Measurements from ENCODE around the gene SCUBE2.
A peak's percentile ranks its signal among the peaks of the same experiment; 100 is the strongest.

The SCUBE2 gene

DNA sequence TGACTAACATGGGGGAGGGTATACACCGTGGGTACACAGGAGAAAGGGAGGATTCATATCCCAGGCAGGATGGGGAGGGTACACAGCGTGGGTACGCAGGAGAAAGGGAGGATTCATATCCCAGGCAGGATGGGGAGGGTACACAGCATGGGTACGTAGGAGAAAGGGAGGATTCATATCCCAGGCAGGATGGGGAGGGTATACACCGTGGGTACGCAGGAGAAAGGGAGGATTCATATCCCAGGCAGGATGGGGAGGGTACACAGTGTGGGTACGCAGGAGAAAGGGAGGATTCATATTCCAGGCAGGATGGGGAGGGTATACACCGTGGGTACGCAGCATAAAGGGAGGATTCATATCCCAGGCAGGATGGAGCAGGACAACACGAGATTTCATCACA, 51.0 kb downstream of the SCUBE2 start:
- TF ChIP-seq CTCF (conservative IDR thresholded peaks at IDR 0.05; ENCODE audit: low read depth): no peak
- ChIA-PET POLR2A (ENCODE audit: low non-redundant PET) (no interaction called here), CTCF (no interaction called here)
- H3K27ac ChIP-seq: no peak overlapping the region
- DNase-seq (ENCODE audit: low spot score): no peak

GRCh38 chr11:9039863-9040262, 51.5 kb downstream of the SCUBE2 start:
- DNase-seq (ENCODE audit: low spot score): no peak
- H3K27ac ChIP-seq: no peak overlapping the region
- no peak for TF ChIP-seq CTCF (conservative IDR thresholded peaks at IDR 0.05; ENCODE audit: low read depth)
- CTCF ChIA-PET: no interaction called here
- POLR2A ChIA-PET (ENCODE audit: low non-redundant PET): no interaction called here

GRCh38 chr11:9039198-9039597, 52.2 kb downstream of the SCUBE2 start:
- no peak for TF ChIP-seq CTCF (conservative IDR thresholded peaks at IDR 0.05; ENCODE audit: low read depth)
- ChIA-PET POLR2A (ENCODE audit: low non-redundant PET) (no interaction called here), CTCF (no interaction called here)
- no peak overlapping the region for H3K27ac ChIP-seq
- peak; percentile 70 for DNase-seq (ENCODE audit: low spot score)

DNA sequence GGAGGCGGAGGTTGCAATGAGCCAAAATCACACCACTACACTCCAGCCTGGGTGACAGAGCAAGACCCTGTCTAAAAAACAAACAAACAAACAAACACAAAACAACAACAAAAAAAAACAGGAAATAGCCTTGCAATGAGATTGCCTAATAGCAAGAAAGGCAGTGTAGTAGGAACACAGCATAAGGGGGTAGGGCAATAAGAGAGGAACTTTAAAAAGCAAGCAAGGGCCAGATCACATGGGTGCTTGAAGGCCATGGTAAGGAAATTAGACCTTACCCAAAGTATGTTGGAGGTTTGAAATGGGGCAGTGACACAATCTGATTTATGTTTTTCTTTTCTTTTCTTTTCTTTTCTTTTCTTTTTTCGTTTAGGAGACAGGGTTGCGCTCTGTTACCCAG, 52.9 kb downstream of the SCUBE2 start:
- POLR2A ChIA-PET (ENCODE audit: low non-redundant PET): no interaction called here
- no peak overlapping the region for H3K27ac ChIP-seq
- CTCF ChIA-PET: interaction anchor here (0.7 kb wide), 1 partner anchor 108 kb away, joined by 4 read pairs; no protein-coding TSS in a partner anchor
- no peak for DNase-seq (ENCODE audit: low spot score)
- TF ChIP-seq CTCF (conservative IDR thresholded peaks at IDR 0.05; ENCODE audit: low read depth): no peak

DNA sequence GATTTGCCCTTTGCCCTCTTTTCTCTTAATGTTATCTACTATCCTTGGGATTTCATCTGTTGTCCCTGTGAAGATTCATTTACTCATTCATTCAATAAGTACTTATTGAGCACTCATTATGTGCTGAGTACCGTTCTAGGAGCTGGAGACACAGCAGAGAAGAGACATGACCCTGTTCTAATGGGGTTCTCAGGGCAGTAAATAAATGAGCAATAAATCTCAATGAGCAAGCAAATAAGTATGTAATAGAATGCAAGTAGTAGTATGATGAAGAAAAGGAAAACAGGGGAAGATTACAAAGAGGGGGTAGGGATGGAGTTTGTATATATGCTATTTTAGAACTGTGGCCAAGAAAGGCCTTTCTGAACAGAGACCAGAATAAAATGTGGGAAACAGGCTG, 53.4 kb downstream of the SCUBE2 start:
- DNase-seq (ENCODE audit: low spot score): no peak
- CTCF ChIA-PET: interaction anchor here (0.7 kb wide), 1 partner anchor 109 kb away, joined by 4 read pairs; no protein-coding TSS in a partner anchor
- no peak for TF ChIP-seq CTCF (conservative IDR thresholded peaks at IDR 0.05; ENCODE audit: low read depth)
- POLR2A ChIA-PET (ENCODE audit: low non-redundant PET): no interaction called here
- H3K27ac ChIP-seq: no peak overlapping the region

DNA sequence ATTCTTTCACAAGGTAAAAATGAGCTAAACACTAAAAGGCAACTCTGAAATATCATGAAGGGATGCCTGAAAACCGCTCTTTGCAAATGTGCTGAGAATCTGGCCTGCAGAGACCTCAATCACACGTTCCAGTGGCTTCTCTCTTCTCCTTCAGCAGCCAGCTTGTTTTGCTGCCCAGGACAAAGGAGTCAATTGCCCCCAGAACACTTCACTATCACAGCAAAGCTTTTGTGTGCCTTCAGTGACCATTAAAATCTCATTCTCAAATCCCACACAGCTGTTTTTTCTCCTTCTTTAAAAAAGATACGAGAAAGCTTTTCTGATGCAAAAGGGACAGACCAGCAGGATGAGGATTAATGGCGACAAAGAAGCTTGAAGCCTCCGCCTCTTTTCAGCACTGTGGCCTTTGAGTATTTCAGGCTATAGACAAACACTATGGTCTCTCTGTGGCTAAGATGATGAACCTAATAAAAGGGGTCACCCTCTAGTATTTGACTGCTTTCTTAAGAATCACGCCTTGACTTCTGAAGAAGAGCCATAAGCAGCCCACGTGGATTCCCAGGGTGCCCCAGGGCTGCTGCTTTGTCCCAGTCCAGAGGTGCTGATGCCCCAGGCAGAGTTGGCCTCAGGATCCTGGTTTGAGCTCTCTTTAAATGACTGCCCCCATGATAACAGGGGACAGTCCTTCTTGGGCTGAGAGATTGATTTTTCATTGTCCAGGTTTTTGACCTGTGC, 54.2 kb downstream of the SCUBE2 start:
- POLR2A ChIA-PET (ENCODE audit: low non-redundant PET): interaction anchor here (0.6 kb wide), 1 partner anchor 68 kb away, joined by 3 read pairs; no protein-coding TSS in a partner anchor
- CTCF ChIA-PET: interaction anchor here (0.6 to 0.8 kb wide), 2 partner anchors 24 to 357 kb away, joined by 3 to 4 read pairs; no protein-coding TSS in a partner anchor
- H3K27ac ChIP-seq: no peak overlapping the region
- no peak for TF ChIP-seq CTCF (conservative IDR thresholded peaks at IDR 0.05; ENCODE audit: low read depth)
- no peak for DNase-seq (ENCODE audit: low spot score)
